NCI-H345 treated with DMSO at 0.1 percent for 48 hours (cell line): ENCODE data around the gene PTGR1.
A peak's percentile ranks its signal among the peaks of the same experiment; 100 is the strongest.

Experiments
- DNase-seq: peaks from one replicate; lab custom pipeline; 2025; ENCODE audit not compliant: unreplicated experiment; lab: John Stamatoyannopoulos, UW

PTGR1 gene

DNA sequence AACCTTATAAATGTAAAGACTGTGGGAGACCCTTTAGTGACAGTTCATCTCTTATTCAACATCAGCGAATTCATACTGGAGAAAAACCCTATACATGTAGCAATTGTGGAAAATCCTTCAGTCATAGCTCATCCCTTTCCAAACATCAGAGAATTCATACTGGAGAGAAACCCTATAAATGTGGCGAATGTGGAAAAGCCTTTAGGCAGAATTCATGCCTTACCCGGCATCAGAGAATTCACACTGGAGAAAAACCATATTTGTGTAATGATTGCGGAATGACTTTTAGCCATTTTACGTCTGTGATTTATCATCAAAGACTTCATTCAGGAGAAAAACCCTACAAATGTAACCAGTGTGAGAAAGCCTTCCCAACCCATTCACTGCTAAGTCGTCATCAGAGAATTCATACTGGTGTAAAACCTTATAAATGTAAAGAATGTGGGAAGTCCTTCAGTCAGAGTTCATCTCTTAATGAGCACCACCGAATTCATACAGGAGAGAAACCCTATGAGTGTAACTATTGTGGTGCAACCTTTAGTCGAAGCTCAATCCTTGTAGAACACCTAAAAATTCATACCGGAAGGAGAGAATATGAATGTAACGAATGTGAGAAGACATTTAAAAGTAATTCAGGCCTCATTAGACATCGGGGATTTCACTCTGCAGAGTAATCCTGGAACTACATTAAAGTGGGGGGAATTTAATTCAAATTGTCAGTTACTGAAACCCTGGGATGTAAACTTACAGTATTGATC lies 56.8 kb downstream of the PTGR1 start:
- DNase-seq = no peak

GRCh38 chr9:111533099-111533790 lies 66.2 kb downstream of the PTGR1 start:
- DNase-seq = no peak

DNA sequence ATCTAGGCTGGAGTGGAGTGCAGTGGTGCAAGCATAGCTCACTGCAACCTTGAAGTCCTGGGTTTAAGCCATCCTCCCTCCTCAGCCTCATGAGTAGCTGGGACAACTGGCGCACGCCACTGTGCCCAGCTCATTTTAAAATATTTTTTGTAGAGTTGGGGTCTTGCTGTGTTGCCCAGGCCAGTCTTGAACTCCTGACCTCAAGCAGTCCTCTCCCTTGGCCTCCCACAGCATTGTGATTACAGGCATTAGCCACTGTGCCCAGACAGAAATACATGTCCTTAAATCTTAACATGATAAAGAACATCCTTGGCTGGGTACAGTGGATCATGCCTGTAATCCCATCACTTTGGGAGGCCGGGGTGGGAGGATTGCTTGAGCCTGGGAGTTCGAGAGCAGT lies 67.7 kb downstream of the PTGR1 start:
- no peak for DNase-seq

DNA sequence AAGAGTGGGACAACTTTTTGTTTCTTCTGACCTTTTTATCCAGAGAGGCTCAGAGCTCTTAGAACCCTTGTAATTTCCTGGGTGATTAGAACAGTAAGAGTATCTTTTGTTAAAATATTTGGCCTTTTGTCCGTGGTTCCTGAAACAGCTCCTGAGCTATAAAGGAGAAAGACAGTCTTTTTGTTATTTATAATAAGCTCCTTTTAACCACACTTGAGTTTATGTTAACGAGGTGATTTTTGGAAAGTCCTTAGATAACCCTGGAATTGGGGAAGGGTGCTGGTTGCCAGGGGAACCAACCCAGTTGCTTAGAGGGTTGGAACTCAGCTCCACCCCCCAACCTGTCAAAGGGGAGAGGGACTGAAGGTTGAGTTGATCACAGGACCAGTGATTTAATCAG lies 69.7 kb downstream of the PTGR1 start:
- no peak for DNase-seq

DNA sequence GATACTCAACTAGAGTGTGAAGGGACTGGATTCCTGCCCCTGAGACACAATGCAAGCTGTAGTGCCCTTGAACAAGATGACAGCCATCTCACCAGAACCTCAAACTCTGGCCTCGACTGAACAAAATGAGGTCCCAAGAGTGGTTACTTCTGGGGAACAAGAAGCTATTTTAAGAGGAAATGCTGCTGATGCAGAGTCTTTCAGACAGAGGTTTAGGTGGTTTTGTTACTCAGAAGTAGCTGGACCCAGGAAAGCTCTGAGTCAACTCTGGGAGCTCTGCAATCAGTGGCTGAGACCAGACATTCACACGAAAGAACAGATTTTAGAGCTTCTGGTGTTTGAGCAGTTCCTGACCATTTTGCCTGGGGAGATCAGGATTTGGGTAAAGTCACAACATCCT lies 72.1 kb downstream of the PTGR1 start:
- no peak for DNase-seq

GRCh38 chr9:111525056-111525977 lies 74.1 kb downstream of the PTGR1 start, which contains the start of gene ZNF483:
Gene ZNF483 (plus strand): TSS chr9:111525179. CDS start chr9:111527396, 2,217 bp downstream.
- peak; percentile 87 for DNase-seq

GRCh38 chr9:111524731-111525055 lies 74.8 kb downstream of the PTGR1 start:
- DNase-seq = peak; percentile 31

- DNase-seq = no peak
These were observed 83.4 kb downstream of the PTGR1 start for GRCh38 chr9:111516061-111516465.

DNA sequence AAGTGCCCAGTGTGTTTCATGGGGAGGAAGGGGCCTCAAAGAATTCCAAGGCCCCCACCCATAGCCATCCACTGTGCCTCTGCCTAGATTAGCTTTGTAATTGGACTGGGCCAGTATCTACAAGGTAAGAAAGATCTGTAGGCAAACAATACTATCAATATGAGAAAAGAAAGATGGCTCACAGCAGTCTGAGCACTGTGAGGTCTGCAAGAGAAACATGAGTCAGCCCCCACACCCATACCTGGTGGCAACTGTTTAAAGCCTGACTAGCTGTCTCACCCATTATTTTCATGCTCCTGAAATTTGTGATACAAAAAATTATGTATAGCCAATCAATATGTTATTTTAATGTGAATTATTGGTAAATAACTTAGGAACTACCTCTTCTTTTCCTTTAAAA lies 84.5 kb downstream of the PTGR1 start:
- DNase-seq = no peak
